Activated CD8-positive, alpha-beta T cell treated with anti-CD3 and anti-CD28 coated beads for 36 hours (primary cell): ENCODE data around the gene ZNF205. TPM values are rescaled to one million over a fixed set of nuclear protein-coding genes. Genes with fewer than 3 reads are reported as not detected.

Experiments used
- ATAC-seq: fragments of 200-7000 bp; cut with Tn5 transposase; one replicate; pipeline ENCODE4 v1.10.0; 2021; ENCODE audit warnings: mild to moderate bottlenecking, moderate library complexity
- CTCF ChIA-PET: fragments of 350-600 bp; sonication (Branson Sonifier 250); formaldehyde crosslinking; loops from one replicate; lab custom pipeline; 2021; ENCODE audit warnings: antibody characterized with exemption; lab: Charles Lee
- POLR2A ChIA-PET: fragments of 350-600 bp; sonication (Branson Sonifier 250); formaldehyde crosslinking; loops from one replicate; lab custom pipeline; 2021; ENCODE audit warnings: antibody characterized with exemption; lab: Charles Lee
- DNase-seq: peaks from one replicate; pipeline ENCODE4 v3.0.0-alpha.2; 2020
- H3K27ac Mint-ChIP-seq: one replicate; pipeline ENCODE4 v1.8.0; 2021; ENCODE audit warnings: mild to moderate bottlenecking, mixed read lengths
- H3K27me3 Mint-ChIP-seq: one replicate; pipeline ENCODE4 v1.8.0; 2021; ENCODE audit warnings: mixed read lengths
- H3K36me3 Mint-ChIP-seq: one replicate; pipeline ENCODE4 v1.8.0; 2021; ENCODE audit warnings: low read depth, mixed read lengths
- H3K4me1 Mint-ChIP-seq: one replicate; pipeline ENCODE4 v1.8.0; 2021; ENCODE audit warnings: low read depth, mixed read lengths
- H3K4me3 Mint-ChIP-seq: one replicate; pipeline ENCODE4 v1.8.0; 2021; ENCODE audit warnings: mild to moderate bottlenecking, moderate library complexity, mixed read lengths
- H3K9me3 Mint-ChIP-seq: one replicate; pipeline ENCODE4 v1.8.0; 2021; ENCODE audit warnings: mixed read lengths
- CTCF ChIP-seq: fragments of 200-600 bp; IDR thresholded peaks from one replicate; pipeline ENCODE4 v1.8.0; 2022; ENCODE audit warnings: antibody characterized with exemption, mild to moderate bottlenecking
- intact Hi-C: fragments of 100-400 bp; cut with micrococcal nuclease; formaldehyde crosslinking; loops from one replicate; pipeline ENCODE4 v1.10.0; 2022
- total RNA-seq, 2 experiments: library from RNA; stranded (reverse); gene quantifications; one replicate each; pipeline ENCODE4 v1.2.3, GENCODE V29; 2021

ZNF205 gene
- total RNA-seq, 2 experiments from 2014 or later, result not detected

GRCh38 chr16:3142327-3142726, 29.9 kb downstream of the ZNF205 start:
- DNase-seq (no peak), ATAC-seq (no peak)
- Mint-ChIP-seq H3K4me1 (no peaks in the 10 kb centered on the region), H3K27ac (no peak overlapping the region), H3K36me3 (peaks cover 8% of the 10 kb centered on the region), H3K27me3 (no peaks in the 10 kb centered on the region), H3K9me3 (no peaks in the 10 kb centered on the region), H3K4me3 (no peak overlapping the region)
- intact Hi-C loops, result no loop called here
- ChIA-PET CTCF (interaction anchor here (3.3 kb wide), 1 partner anchor 12 kb away, joined by 16 read pairs; no protein-coding TSS in a partner anchor), POLR2A (interaction anchor here (1.1 kb wide), 1 partner anchor 123 kb away, joined by 3 read pairs; no protein-coding TSS in a partner anchor)
- no peak for TF ChIP-seq CTCF

DNA sequence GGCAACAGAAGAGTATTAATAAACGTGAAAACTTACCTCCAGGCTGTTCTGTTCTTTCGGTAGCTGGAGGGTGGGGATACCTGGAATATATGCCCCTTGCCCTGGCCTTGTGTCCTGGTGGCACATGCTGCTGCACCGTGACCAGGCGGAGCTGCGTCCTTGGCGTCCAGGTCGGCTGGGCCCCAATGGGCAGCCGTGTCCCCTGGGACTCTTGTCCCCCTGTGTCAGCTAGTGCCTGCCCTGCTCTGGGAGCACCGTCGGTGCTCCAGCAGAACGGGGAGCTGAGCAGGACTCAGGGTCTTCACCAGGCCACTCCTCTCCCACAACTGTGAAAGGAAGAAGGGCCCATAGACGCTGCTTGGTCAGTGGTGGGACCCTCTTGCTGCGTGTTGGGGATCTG, 30.4 kb downstream of the ZNF205 start:
- ATAC-seq (no peak), DNase-seq (no peak)
- Mint-ChIP-seq H3K27ac (no peak overlapping the region), H3K36me3 (peaks cover 8% of the 10 kb centered on the region), H3K4me1 (no peaks in the 10 kb centered on the region), H3K27me3 (no peaks in the 10 kb centered on the region), H3K9me3 (no peaks in the 10 kb centered on the region), H3K4me3 (no peak overlapping the region)
- ChIA-PET CTCF (interaction anchor here (3.3 kb wide), 1 partner anchor 12 kb away, joined by 16 read pairs; no protein-coding TSS in a partner anchor), POLR2A (interaction anchor here (1.1 kb wide), 1 partner anchor 122 kb away, joined by 3 read pairs; no protein-coding TSS in a partner anchor)
- intact Hi-C loops, result no loop called here
- TF ChIP-seq CTCF, result no peak

GRCh38 chr16:3143189-3143588, 30.8 kb downstream of the ZNF205 start:
- intact Hi-C loops, result no loop called here
- Mint-ChIP-seq H3K4me3 (no peak overlapping the region), H3K4me1 (no peaks in the 10 kb centered on the region), H3K27me3 (no peaks in the 10 kb centered on the region), H3K36me3 (peaks cover 8% of the 10 kb centered on the region), H3K9me3 (no peaks in the 10 kb centered on the region), H3K27ac (no peak overlapping the region)
- no peak for ATAC-seq
- CTCF ChIA-PET, result interaction anchor here (0.7 to 3.3 kb wide), 3 partner anchors 8 to 112 kb away, joined by 3 to 16 read pairs (median 6); partner anchors contain the start of gene ZNF213
- TF ChIP-seq CTCF, result no peak
- POLR2A ChIA-PET, result interaction anchor here (1.1 kb wide), 1 partner anchor 122 kb away, joined by 3 read pairs; no protein-coding TSS in a partner anchor
- DNase-seq, result no peak

GRCh38 chr16:3143598-3144320, 31.4 kb downstream of the ZNF205 start:
- no peak overlapping the region for H3K4me3 Mint-ChIP-seq
- ATAC-seq (no peak), DNase-seq (no peak)
- intact Hi-C loops, result no loop called here
- ChIA-PET CTCF (interaction anchor here (0.7 to 3.3 kb wide), 3 partner anchors 9 to 112 kb away, joined by 3 to 16 read pairs (median 6); partner anchors contain the start of gene ZNF213), POLR2A (interaction anchor here (0.6 to 1.8 kb wide), 4 partner anchors 8 to 65 kb away, joined by 3 to 5 read pairs (median 4); no protein-coding TSS in a partner anchor)
- H3K27ac Mint-ChIP-seq, result no peak overlapping the region
- TF ChIP-seq CTCF, result no peak
- H3K27me3 Mint-ChIP-seq, result no peaks in the 10 kb centered on the region
- peaks cover 8% of the 10 kb centered on the region for H3K36me3 Mint-ChIP-seq
- H3K4me1 Mint-ChIP-seq, result no peaks in the 10 kb centered on the region
- no peaks in the 10 kb centered on the region for H3K9me3 Mint-ChIP-seq
